K562 (cell line): ENCODE data around the gene CRADD. TPM values are rescaled to one million over a fixed set of nuclear protein-coding genes. Genes with fewer than 3 reads are reported as not detected.

Experiments used
- ATAC-seq: fragments of 200-7000 bp; cut with Tn5 transposase; 3 replicates; pipeline ENCODE4 v1.9.1; 2020; ENCODE audit warnings: moderate library complexity
- BruUV-seq: library from RNA; stranded (reverse); fragments of 400-500 nt; replicated peaks from 2 replicates; lab custom pipeline; 2021; lab: Mats Ljungman, UMichigan
- CTCF ChIA-PET: fragments of 300-600 bp; formaldehyde crosslinking; extraction: SDS; loops from one replicate; lab custom pipeline; 2021; ENCODE audit warnings: low intra/inter-chr PET ratio; lab: Yijun Ruan, JAX
- POLR2A ChIA-PET: fragments of 300-600, 350-650 bp; sonication (Branson Sonifier 250); formaldehyde crosslinking; extraction: SDS; loops from one replicate; lab custom pipeline; 2021; ENCODE audit warnings: antibody characterized with exemption, inconsistent platforms; lab: Yijun Ruan, JAX
- DNase-seq, 4 experiments: peaks; one replicate each; pipeline versions ENCODE4 v3.0.0 to v3.0.0-alpha.2; 2011 to 2018; ENCODE audit warnings: low spot score in 3 of 4, mixed read lengths in 3 of 4; ENCODE audit errors: extremely low read depth in 1 of 4
- FAIRE-seq: peaks from 2 replicates; lab custom pipeline; 2011; peaks lifted over from hg19 to GRCh38; lab: Jason Lieb, UNC
- H2AFZ ChIP-seq: 2 replicates; pipeline ENCODE4 v1.6.0; 2011; ENCODE audit warnings: low read depth, low read length, control low read depth, inconsistent platforms
- H3K27ac ChIP-seq: fragments of 200-600 bp; 3 replicates; pipeline ENCODE4 v1.8.0; 2011; ENCODE audit warnings: low read depth, mild to moderate bottlenecking, control low read depth, inconsistent platforms, low read length, moderate library complexity, mixed read lengths; ENCODE audit errors: extremely low read depth
- H3K27me3 ChIP-seq, 2 experiments: fragments of 300-600 bp in 1 of 2; 2 replicates in 1 of 2; 3 replicates in 1 of 2; pipeline versions ENCODE4 v1.6.0 to v1.8.0; 2011; ENCODE audit warnings: inconsistent platforms in 2 of 2, low read length in 2 of 2, mild to moderate bottlenecking in 1 of 2, mixed read lengths in 1 of 2, moderate library complexity in 1 of 2; ENCODE audit not compliant: control insufficient read depth in 2 of 2, insufficient read depth in 2 of 2
- H3K36me3 ChIP-seq: fragments of 300-600 bp; 3 replicates; pipeline ENCODE4 v1.8.0; 2011; ENCODE audit warnings: mild to moderate bottlenecking, low read length, inconsistent platforms; ENCODE audit not compliant: control insufficient read depth, insufficient read depth
- H3K4me1 ChIP-seq, 2 experiments: fragments of 200-600 bp in 1 of 2; replicated peaks in 1 of 2; 2 replicates in 1 of 2; 3 replicates in 1 of 2; pipeline versions ENCODE4 v1.5.1 to v1.8.0; 2011; ENCODE audit warnings: inconsistent platforms in 2 of 2, low read length in 2 of 2, mild to moderate bottlenecking in 1 of 2, mixed read lengths in 1 of 2, moderate library complexity in 1 of 2; ENCODE audit not compliant: control insufficient read depth in 2 of 2, insufficient read depth in 2 of 2
- H3K4me2 ChIP-seq: 2 replicates; pipeline ENCODE4 v1.6.1; 2011; ENCODE audit warnings: low read length, control low read depth, inconsistent platforms, mixed read lengths; ENCODE audit not compliant: insufficient read depth
- H3K4me3 ChIP-seq: fragments of 200-600 bp; sonication (generic), shearing (Covaris generic); 2 replicates; pipeline ENCODE4 v1.5.1; 2016; ENCODE audit warnings: control low read depth, inconsistent platforms
- H3K79me2 ChIP-seq: fragments of 200-600 bp; 3 replicates; pipeline ENCODE4 v1.8.0; 2011; ENCODE audit warnings: low read length, inconsistent platforms; ENCODE audit not compliant: control insufficient read depth, insufficient read depth
- H3K9ac ChIP-seq, 2 experiments: 2 replicates each; pipeline versions ENCODE4 v1.6.0 to v1.6.1; 2011; ENCODE audit warnings: low read depth in 2 of 2, low read length in 2 of 2, control low read depth in 1 of 2, inconsistent platforms in 1 of 2, mild to moderate bottlenecking in 1 of 2, mixed read lengths in 1 of 2; ENCODE audit not compliant: insufficient read depth in 1 of 2
- H3K9me1 ChIP-seq: one replicate; pipeline ENCODE4 v1.6.0; 2011; ENCODE audit warnings: inconsistent platforms, mild to moderate bottlenecking, low read length, moderate library complexity; ENCODE audit not compliant: control insufficient read depth, insufficient read depth
- H3K9me3 ChIP-seq: replicated peaks from 2 replicates; pipeline ENCODE4 v1.5.1; 2011; ENCODE audit warnings: low read depth, low read length, inconsistent platforms; ENCODE audit not compliant: control insufficient read depth, insufficient read depth
- H4K20me1 ChIP-seq: replicated peaks from 2 replicates; pipeline ENCODE4 v1.6.1; 2011; ENCODE audit warnings: low read length, inconsistent platforms, mixed read lengths; ENCODE audit not compliant: control insufficient read depth, insufficient read depth
- CBX8 ChIP-seq: fragments of 200-600 bp; sonication (generic); IDR thresholded peaks from 2 replicates; pipeline ENCODE4 v1.6.1; 2012; ENCODE audit warnings: borderline replicate concordance, mixed run types, low read depth, mild to moderate bottlenecking, moderate library complexity, mixed read lengths, low read length, control low read depth, inconsistent platforms; ENCODE audit not compliant: poor library complexity, severe bottlenecking; ENCODE audit errors: extremely low read depth
- POLR3A ChIP-seq: IDR thresholded peaks from 2 replicates; pipeline ENCODE4 v1.6.1; 2011; ENCODE audit warnings: borderline replicate concordance, mild to moderate bottlenecking, moderate library complexity; ENCODE audit not compliant: insufficient read length, insufficient read depth; ENCODE audit errors: extremely low read depth
- RUNX1 ChIP-seq: sonication (generic); IDR thresholded peaks from 2 replicates; pipeline ENCODE4 v1.6.1; 2016; ENCODE audit warnings: antibody characterized with exemption, low read depth
- SMARCA5 ChIP-seq: fragments of 450-650 bp; IDR thresholded peaks from 2 replicates; pipeline ENCODE4 v1.6.1; 2016
- TFAM ChIP-seq: fragments of 250-450 bp; sonication (Bioruptor Pico); conservative IDR thresholded peaks from 2 replicates; pipeline ENCODE4 v1.5.0; 2021; ENCODE audit warnings: mild to moderate bottlenecking, moderate library complexity
- THAP12 ChIP-seq: fragments of 250-450 bp; sonication (Bioruptor Pico); IDR thresholded peaks from 2 replicates; pipeline ENCODE4 v1.9.0; 2021; ENCODE audit warnings: mild to moderate bottlenecking, inconsistent platforms
- ZNF165 ChIP-seq: fragments of 250-450 bp; sonication (Bioruptor Pico); IDR thresholded peaks from 2 replicates; pipeline ENCODE4 v1.4.0; 2020; ENCODE audit warnings: borderline replicate concordance
- ZNF311 ChIP-seq: fragments of 250-450 bp; sonication (Bioruptor Pico); IDR thresholded peaks from 2 replicates; pipeline ENCODE4 v1.4.0; 2020; ENCODE audit warnings: mild to moderate bottlenecking, moderate library complexity
- ZNF316 ChIP-seq: fragments of 450-650 bp; IDR thresholded peaks from 2 replicates; pipeline ENCODE4 v1.6.1; 2016
- WGBS: fragments of 100-300 bp; shearing (Covaris generic); methylation state at CpG from one replicate; pipeline ENCODE4 v1.1.6; 2016; ENCODE audit warnings: low coverage, mixed read lengths; ENCODE audit not compliant: insufficient coverage; ENCODE audit errors: missing lambda C conversion rate; 5-methylcytosine and 5-hydroxymethylcytosine counted together
- in situ Hi-C: fragments of 300-500 bp; cut with MboI; formaldehyde crosslinking; loops from 4 replicates; pipeline ENCODE4 v1.15.0; 2018; ENCODE audit warnings: inconsistent platforms, mixed read lengths
- intact Hi-C: fragments of 100-400 bp; cut with micrococcal nuclease; formaldehyde crosslinking; loops from 2 replicates; pipeline ENCODE4 v1.14.2; 2022
- polyA plus RNA-seq, 8 experiments: library from polyadenylated mRNA; depleted of rRNA in 4 of 8; stranded (reverse) in 5 of 8; unstranded in 3 of 8; fragments of >200 nt; fragmentation: Nextera tagmentation in 2 of 8; fragmentation: Illumina TruSeq in 1 of 8; extraction: Ambion mirVana in 2 of 8; extraction: Trizol in 1 of 8; gene quantifications; 2 replicates each; pipeline versions ENCODE4 v1.2.1 to v1.2.3, GENCODE V29; 2011 to 2014; ENCODE audit warnings: inconsistent platforms in 1 of 8, missing spikeins in 1 of 8
- total RNA-seq, 7 experiments: library from RNA; depleted of rRNA in 6 of 7; stranded (reverse); fragments of >200 nt in 6 of 7; fragmentation: Illumina TruSeq in 2 of 7; extraction: Trizol in 2 of 7; gene quantifications; 2 replicates each; pipeline versions ENCODE4 v1.2.1 to v1.2.3, GENCODE V29; 2011 to 2021; ENCODE audit warnings: low replicate concordance in 1 of 7
- TF ChIP-seq, protein P1 (sequence below), 3 experiments: IDR thresholded peaks in 2 of 3; conservative IDR thresholded peaks in 1 of 3; 2 replicates each; pipeline ENCODE4 v1.5.1; 2011 to 2012; ENCODE audit warnings: low read length in 3 of 3, mild to moderate bottlenecking in 3 of 3, control low read depth in 2 of 3, improper control_type of control experiment in 1 of 3, inconsistent platforms in 1 of 3, low read depth in 1 of 3, mixed read lengths in 1 of 3, moderate library complexity in 1 of 3; ENCODE audit not compliant: insufficient read depth in 2 of 3
- TF ChIP-seq, protein P2 (sequence below): sonication (generic); formaldehyde crosslinking; IDR thresholded peaks from 2 replicates; pipeline ENCODE4 v1.8.1; 2023; ENCODE audit warnings: mild to moderate bottlenecking, missing genetic modification reagents
- TF ChIP-seq, protein P3 (sequence below): IDR thresholded peaks from 2 replicates; pipeline ENCODE4 v1.6.1; 2012; ENCODE audit warnings: low read depth, low read length, improper control_type of control experiment, borderline replicate concordance

CRADD gene
- total and polyA plus RNA-seq, 9 of the 15 experiments (the other 6 are each of a cell fraction or from before 2014, with no cell fraction given) = 20.5 to 41.1 (median 25.9) TPM

DNA sequence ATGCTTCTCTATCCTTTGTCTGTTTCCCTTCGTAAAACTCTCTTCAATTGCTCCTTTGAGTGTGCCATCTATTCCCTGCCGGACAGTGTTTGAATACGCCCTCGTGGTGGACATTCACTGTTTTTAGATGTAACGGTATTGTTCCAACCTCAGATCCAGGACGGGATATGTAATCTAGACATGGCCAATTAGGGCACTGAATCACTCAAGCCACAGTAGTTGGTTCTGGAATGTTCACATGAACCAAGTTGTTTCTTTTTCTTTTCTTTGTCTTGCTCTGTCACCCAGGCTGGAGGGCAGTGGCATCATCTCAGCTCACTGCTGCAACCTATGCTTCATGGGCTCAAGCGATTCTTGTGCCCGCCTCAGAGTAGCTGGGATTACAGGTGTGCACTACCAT lies 267.0 kb downstream of the CRADD start:
- H3K4me1 ChIP-seq = peaks cover 0 to 6% of the 10 kb centered on the region in 2 experiments; a peak in 3 of 5 replicates
- no peaks in the 10 kb centered on the region for H3K27me3 ChIP-seq
- no peak overlapping the region for H3K4me3 ChIP-seq
- peak overlapping the region; percentile 33; the same call in 1 of the 2 replicates for H2AFZ ChIP-seq
- intact Hi-C loops = no loop called here
- no peaks in the 10 kb centered on the region for H3K9me1 ChIP-seq
- TF ChIP-seq ZNF311 (CRISPR knock-in tag) (no peak), CBX8 (no peak), SMARCA5 (no peak), POLR3A (no peak), ZNF165 (CRISPR knock-in tag) (no peak), ZNF316 (no peak), TFAM (CRISPR knock-in tag) (no peak), RUNX1 (no peak), THAP12 (CRISPR knock-in tag) (no peak)
- TF ChIP-seq, protein P1, sequence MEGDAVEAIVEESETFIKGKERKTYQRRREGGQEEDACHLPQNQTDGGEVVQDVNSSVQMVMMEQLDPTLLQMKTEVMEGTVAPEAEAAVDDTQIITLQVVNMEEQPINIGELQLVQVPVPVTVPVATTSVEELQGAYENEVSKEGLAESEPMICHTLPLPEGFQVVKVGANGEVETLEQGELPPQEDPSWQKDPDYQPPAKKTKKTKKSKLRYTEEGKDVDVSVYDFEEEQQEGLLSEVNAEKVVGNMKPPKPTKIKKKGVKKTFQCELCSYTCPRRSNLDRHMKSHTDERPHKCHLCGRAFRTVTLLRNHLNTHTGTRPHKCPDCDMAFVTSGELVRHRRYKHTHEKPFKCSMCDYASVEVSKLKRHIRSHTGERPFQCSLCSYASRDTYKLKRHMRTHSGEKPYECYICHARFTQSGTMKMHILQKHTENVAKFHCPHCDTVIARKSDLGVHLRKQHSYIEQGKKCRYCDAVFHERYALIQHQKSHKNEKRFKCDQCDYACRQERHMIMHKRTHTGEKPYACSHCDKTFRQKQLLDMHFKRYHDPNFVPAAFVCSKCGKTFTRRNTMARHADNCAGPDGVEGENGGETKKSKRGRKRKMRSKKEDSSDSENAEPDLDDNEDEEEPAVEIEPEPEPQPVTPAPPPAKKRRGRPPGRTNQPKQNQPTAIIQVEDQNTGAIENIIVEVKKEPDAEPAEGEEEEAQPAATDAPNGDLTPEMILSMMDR (IDR thresholded peaks at IDR 0.05 in 2 of 3, conservative IDR thresholded peaks at IDR 0.05 in 1 of 3; ENCODE audit: insufficient read depth in 2 of 3, low read depth in 1 of 3, low read length in 3 of 3) = no peak
- TF ChIP-seq, protein P2, sequence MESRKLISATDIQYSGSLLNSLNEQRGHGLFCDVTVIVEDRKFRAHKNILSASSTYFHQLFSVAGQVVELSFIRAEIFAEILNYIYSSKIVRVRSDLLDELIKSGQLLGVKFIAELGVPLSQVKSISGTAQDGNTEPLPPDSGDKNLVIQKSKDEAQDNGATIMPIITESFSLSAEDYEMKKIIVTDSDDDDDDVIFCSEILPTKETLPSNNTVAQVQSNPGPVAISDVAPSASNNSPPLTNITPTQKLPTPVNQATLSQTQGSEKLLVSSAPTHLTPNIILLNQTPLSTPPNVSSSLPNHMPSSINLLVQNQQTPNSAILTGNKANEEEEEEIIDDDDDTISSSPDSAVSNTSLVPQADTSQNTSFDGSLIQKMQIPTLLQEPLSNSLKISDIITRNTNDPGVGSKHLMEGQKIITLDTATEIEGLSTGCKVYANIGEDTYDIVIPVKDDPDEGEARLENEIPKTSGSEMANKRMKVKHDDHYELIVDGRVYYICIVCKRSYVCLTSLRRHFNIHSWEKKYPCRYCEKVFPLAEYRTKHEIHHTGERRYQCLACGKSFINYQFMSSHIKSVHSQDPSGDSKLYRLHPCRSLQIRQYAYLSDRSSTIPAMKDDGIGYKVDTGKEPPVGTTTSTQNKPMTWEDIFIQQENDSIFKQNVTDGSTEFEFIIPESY (CRISPR knock-in tag) = no peak
- TF ChIP-seq, protein P3, sequence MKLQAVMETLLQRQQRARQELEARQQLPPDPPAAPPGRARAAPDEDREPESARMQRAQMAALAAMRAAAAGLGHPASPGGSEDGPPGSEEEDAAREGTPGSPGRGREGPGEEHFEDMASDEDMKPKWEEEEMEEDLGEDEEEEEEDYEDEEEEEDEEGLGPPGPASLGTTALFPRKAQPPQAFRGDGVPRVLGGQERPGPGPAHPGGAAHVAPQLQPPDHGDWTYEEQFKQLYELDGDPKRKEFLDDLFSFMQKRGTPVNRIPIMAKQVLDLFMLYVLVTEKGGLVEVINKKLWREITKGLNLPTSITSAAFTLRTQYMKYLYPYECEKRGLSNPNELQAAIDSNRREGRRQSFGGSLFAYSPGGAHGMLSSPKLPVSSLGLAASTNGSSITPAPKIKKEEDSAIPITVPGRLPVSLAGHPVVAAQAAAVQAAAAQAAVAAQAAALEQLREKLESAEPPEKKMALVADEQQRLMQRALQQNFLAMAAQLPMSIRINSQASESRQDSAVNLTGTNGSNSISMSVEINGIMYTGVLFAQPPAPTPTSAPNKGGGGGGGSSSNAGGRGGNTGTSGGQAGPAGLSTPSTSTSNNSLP = no peak
- ChIA-PET POLR2A (no interaction called here), CTCF (no interaction called here)
- WGBS = 62% methylated on average over 8 of the region's 8 CpGs
- FAIRE-seq (no peak), DNase-seq (no peak), ATAC-seq (no peak)
- no peak overlapping the region for H3K4me2 ChIP-seq
- no peaks in the 10 kb centered on the region for H3K36me3 ChIP-seq
- no peaks in the 10 kb centered on the region for H3K9me3 ChIP-seq
- no peak overlapping the region for H3K27ac ChIP-seq
- H3K9ac ChIP-seq = no peak overlapping the region
- H4K20me1 ChIP-seq = no peaks in the 10 kb centered on the region
- no TSS peak for BruUV-seq
- in situ Hi-C loops = no loop called here
- no peaks in the 10 kb centered on the region for H3K79me2 ChIP-seq
